Measurements from ENCODE around the gene IGF2R.
"Not testable (repeated sequence)": the region's sequence is repeated elsewhere in the genome, so short reads cannot be mapped to it uniquely, and the experiment has no call there.

IGF2R gene

DNA sequence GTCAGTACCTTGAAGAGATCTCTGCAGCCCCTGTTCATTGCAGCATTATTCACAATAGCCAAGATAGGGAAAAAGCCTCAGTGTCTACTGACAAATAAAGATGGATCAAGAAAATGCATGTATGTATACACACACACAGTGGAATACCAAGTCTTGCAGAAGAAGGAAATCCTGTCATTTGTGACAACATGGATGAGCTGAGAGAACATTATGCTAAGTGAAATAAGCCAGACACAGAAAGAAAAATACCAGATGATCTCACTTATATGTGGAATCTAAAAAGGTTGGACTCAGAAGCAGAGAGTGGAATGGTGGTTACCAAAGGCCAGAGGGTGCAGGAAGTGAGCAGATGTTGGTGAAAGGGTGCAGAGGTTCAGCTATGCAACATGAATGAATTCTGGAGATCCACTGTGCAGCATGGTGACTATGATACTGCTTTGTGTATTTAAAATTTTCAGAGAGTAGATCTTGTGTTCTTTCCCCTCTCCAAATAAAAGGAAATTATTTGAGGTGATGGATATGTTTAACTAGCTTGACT is 141.8 kb downstream of the IGF2R start:
- DNase-seq (ENCODE audit: extremely low read depth, low read depth), result no peak
- TF ChIP-seq, protein P1, sequence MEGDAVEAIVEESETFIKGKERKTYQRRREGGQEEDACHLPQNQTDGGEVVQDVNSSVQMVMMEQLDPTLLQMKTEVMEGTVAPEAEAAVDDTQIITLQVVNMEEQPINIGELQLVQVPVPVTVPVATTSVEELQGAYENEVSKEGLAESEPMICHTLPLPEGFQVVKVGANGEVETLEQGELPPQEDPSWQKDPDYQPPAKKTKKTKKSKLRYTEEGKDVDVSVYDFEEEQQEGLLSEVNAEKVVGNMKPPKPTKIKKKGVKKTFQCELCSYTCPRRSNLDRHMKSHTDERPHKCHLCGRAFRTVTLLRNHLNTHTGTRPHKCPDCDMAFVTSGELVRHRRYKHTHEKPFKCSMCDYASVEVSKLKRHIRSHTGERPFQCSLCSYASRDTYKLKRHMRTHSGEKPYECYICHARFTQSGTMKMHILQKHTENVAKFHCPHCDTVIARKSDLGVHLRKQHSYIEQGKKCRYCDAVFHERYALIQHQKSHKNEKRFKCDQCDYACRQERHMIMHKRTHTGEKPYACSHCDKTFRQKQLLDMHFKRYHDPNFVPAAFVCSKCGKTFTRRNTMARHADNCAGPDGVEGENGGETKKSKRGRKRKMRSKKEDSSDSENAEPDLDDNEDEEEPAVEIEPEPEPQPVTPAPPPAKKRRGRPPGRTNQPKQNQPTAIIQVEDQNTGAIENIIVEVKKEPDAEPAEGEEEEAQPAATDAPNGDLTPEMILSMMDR (IDR thresholded peaks at IDR 0.05; ENCODE audit: low read depth, low read length), result no peak

DNA sequence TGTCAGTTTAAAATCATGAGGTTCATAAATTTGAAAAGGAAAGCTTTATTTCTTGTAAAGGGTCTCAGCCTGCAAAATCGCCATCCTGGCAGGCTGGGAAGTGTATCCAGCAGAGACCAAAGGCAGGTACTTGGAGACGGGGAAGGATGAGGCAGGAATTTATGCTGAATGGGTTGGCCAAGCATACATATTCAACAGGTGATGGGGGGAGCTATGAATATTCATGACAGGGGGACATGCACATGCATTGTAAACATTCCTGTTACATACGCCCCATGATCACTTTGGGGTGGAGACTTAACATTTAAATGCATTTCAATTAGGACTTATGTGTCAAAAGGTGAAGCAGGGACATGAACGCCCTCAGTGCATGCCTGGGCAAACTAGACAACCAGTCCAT is 142.9 kb downstream of the IGF2R start:
- DNase-seq (ENCODE audit: extremely low read depth, low read depth), result no peak
- TF ChIP-seq, protein P1 (IDR thresholded peaks at IDR 0.05; ENCODE audit: low read depth, low read length), result no peak

GRCh38 chr6:160112628-160113299 is 143.9 kb downstream of the IGF2R start:
- no peak for DNase-seq (ENCODE audit: extremely low read depth, low read depth)
- TF ChIP-seq, protein P1 (IDR thresholded peaks at IDR 0.05; ENCODE audit: low read depth, low read length), result no peak

DNA sequence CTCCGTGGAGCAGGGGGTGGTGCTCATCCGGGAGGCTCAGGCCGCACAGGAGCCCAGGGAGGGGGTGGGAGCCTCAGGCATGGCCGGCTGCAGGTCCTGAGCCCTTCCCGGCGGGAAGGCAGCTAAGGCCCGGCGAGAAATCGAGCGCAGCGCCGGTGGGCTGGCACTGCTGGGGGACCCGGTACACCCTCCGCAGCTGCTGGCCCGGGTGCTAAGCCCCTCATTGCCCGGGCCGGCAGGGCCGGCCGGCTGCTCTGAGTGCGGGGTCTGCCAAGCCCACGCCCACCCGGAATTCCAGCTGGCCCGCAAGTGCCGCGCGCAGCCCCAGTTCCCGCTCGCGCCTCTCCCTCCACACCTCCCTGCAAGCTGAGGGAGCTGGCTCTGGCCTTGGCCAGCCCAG is 145.7 kb downstream of the IGF2R start:
- DNase-seq (ENCODE audit: extremely low read depth, low read depth), result not testable (repeated sequence)

- TF ChIP-seq, protein P1 (IDR thresholded peaks at IDR 0.05; ENCODE audit: low read depth, low read length), result no peak
- no peak for DNase-seq (ENCODE audit: extremely low read depth, low read depth)
These were observed 146.5 kb downstream of the IGF2R start for GRCh38 chr6:160115421-160115820.

- TF ChIP-seq, protein P1 (IDR thresholded peaks at IDR 0.05; ENCODE audit: low read depth, low read length), result no peak
These were observed 147.5 kb downstream of the IGF2R start for GRCh38 chr6:160116411-160116810.

DNA sequence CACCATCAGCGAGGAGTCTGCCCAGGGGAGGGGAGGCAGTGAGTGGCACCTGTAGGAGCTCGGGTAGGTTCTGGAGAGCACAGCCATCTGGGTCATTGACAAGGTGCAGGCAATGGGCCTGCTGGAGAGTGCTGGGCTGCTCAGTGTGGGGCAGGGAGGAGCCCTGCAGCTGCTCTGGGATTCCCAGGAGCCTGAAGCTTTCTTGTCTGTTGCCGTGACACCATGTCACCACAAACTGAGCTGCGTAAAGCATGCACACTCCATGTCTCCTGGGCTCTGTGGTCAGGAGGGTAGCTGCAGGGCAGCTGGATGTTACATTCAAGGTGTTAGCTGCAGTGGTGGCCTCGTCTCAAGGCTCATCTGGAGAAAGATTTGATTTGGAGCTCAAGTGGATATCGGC is 148.3 kb downstream of the IGF2R start:
- TF ChIP-seq, protein P1 (IDR thresholded peaks at IDR 0.05; ENCODE audit: low read depth, low read length), result no peak
- no peak for DNase-seq (ENCODE audit: extremely low read depth, low read depth)

More at GRCh38 chr6:160116411-160116810, 147.5 kb downstream of the IGF2R start:
- DNase-seq (ENCODE audit: extremely low read depth, low read depth), result no peak

All from AG09319 (cell line).